GM19452 (cell line): ENCODE measurements around the gene C16orf96.

Source experiments
- ATAC-seq: cut with Tn5 transposase; IDR thresholded peaks from one replicate; pipeline ENCODE4 v1.9.1; 2021; ENCODE audit not compliant: unreplicated experiment

C16orf96 gene

GRCh38 chr16:4599037-4599436 lies 42.9 kb downstream of the C16orf96 start:
- ATAC-seq = no peak

GRCh38 chr16:4599545-4599944 lies 43.4 kb downstream of the C16orf96 start:
- no peak for ATAC-seq

- no peak for ATAC-seq
These were observed 45.1 kb downstream of the C16orf96 start for GRCh38 chr16:4601036-4601863.

GRCh38 chr16:4601864-4602186 lies 45.7 kb downstream of the C16orf96 start:
- ATAC-seq = no peak

- no peak for ATAC-seq
These were observed 46.2 kb downstream of the C16orf96 start for GRCh38 chr16:4602331-4602730.

- no peak for ATAC-seq
These were observed 47.6 kb downstream of the C16orf96 start for GRCh38 chr16:4603624-4604170.

GRCh38 chr16:4604401-4604800 lies 48.3 kb downstream of the C16orf96 start:
- no peak for ATAC-seq

- ATAC-seq = no peak
These were observed 50.2 kb downstream of the C16orf96 start for GRCh38 chr16:4606354-4606753.

GRCh38 chr16:4607841-4608703 lies 51.9 kb downstream of the C16orf96 start:
- no peak for ATAC-seq

GRCh38 chr16:4608704-4608980 lies 52.5 kb downstream of the C16orf96 start:
- ATAC-seq = no peak

- no peak for ATAC-seq
These were observed 53.3 kb downstream of the C16orf96 start for GRCh38 chr16:4609200-4610010.

GRCh38 chr16:4610011-4611005 lies 54.2 kb downstream of the C16orf96 start:
- no peak for ATAC-seq

GRCh38 chr16:4611337-4612021 lies 55.3 kb downstream of the C16orf96 start:
- ATAC-seq = no peak

- no peak for ATAC-seq
These were observed 56.4 kb downstream of the C16orf96 start for GRCh38 chr16:4612474-4612931.

GRCh38 chr16:4612977-4613635 lies 57.0 kb downstream of the C16orf96 start:
- ATAC-seq = no peak

GRCh38 chr16:4613636-4614570 lies 57.8 kb downstream of the C16orf96 start:
- ATAC-seq = no peak

- ATAC-seq = peak; percentile 59
These were observed 58.6 kb downstream of the C16orf96 start, which contains the start of gene UBALD1 for GRCh38 chr16:4614571-4615383. UBALD1 (minus strand) TSS chr16:4614888; CDS start chr16:4614797, 91 bp downstream.
